ENCODE measurements around the gene RPL12. TPM values are rescaled to one million over a fixed set of nuclear protein-coding genes. Genes with fewer than 3 reads are reported as not detected.
A peak's percentile ranks its signal among the peaks of the same experiment; 100 is the strongest.

RPL12 gene
- total and polyA plus RNA-seq, 10 donors: 1,013 to 9,017 (median 1,657) TPM

GRCh38 chr9:127405344-127406125 is 45.7 kb downstream of the RPL12 start:
- no peak overlapping the region for H3K27ac ChIP-seq
- WGBS, 5 donors: 77 to 90% (median 86%) methylated on average over 9 to 20 of the region's 20 CpGs
- peaks cover 0 to 72% (median 15%) of the 10 kb centered on the region in 6 donors for H3K36me3 ChIP-seq
- H3K9me3 ChIP-seq: no peaks in the 10 kb centered on the region
- intact Hi-C loops (cut with DNase I; ENCODE audit: low total_unique reads): no loop called here
- H3K4me1 ChIP-seq: peaks cover 0 to 2% (median 0%) of the 10 kb centered on the region in 6 donors
- TF ChIP-seq CTCF (IDR thresholded peaks at IDR 0.05 in 8 of 11, conservative IDR thresholded peaks at IDR 0.05 in 3 of 11): no peak
- TF ChIP-seq POLR2AphosphoS5 (IDR thresholded peaks at IDR 0.05): no peak
- no peak for TF ChIP-seq POLR2A (IDR thresholded peaks at IDR 0.05)
- no peaks in the 10 kb centered on the region for H3K27me3 ChIP-seq (replicated peaks in 1 of 7)
- no peak overlapping the region for H3K4me3 ChIP-seq
- peak; percentile 68 for DNase-seq

GRCh38 chr9:127404631-127405030 is 46.6 kb downstream of the RPL12 start:
- H3K36me3 ChIP-seq: peaks cover 0 to 81% (median 15%) of the 10 kb centered on the region in 6 donors
- peak; percentile 60 for DNase-seq

GRCh38 chr9:127403507-127404192 is 47.6 kb downstream of the RPL12 start:
- Histone ChIP-seq H3K27ac (no peak overlapping the region), H3K9me3 (no peaks in the 10 kb centered on the region), H3K27me3 (replicated peaks in 1 of 7) (peaks cover 0 to 5% (median 0%) of the 10 kb centered on the region in 7 donors), H3K4me1 (peaks cover 0 to 9% (median 3%) of the 10 kb centered on the region in 6 donors), H3K4me3 (no peak overlapping the region), H3K36me3 (peaks cover 0 to 81% (median 15%) of the 10 kb centered on the region in 6 donors)
- intact Hi-C loops (cut with DNase I; ENCODE audit: low total_unique reads): no loop called here
- peak; percentile 58 for DNase-seq
- TF ChIP-seq CTCF (IDR thresholded peaks at IDR 0.05 in 8 of 11, conservative IDR thresholded peaks at IDR 0.05 in 3 of 11) (no peak), POLR2A (IDR thresholded peaks at IDR 0.05) (no peak), POLR2AphosphoS5 (IDR thresholded peaks at IDR 0.05) (no peak)
- 86 to 98% (median 92%) methylated on average over 12 to 22 of the region's 22 CpGs for WGBS, 5 donors

More at GRCh38 chr9:127404631-127405030, 46.6 kb downstream of the RPL12 start:
- WGBS, 5 donors: 92 to 95% (median 95%) methylated on average over 13 to 23 of the region's 23 CpGs
- Histone ChIP-seq H3K4me1 (no peaks in the 10 kb centered on the region), H3K4me3 (no peak overlapping the region), H3K9me3 (no peaks in the 10 kb centered on the region), H3K27me3 (replicated peaks in 1 of 7) (no peaks in the 10 kb centered on the region), H3K27ac (no peak overlapping the region)
- intact Hi-C loops (cut with DNase I; ENCODE audit: low total_unique reads): no loop called here
- TF ChIP-seq POLR2AphosphoS5 (IDR thresholded peaks at IDR 0.05): peak in 1 of 3 donors; percentile 6
- no peak for TF ChIP-seq POLR2A (IDR thresholded peaks at IDR 0.05)

- TF ChIP-seq POLR2A (IDR thresholded peaks at IDR 0.05) (no peak), CTCF (IDR thresholded peaks at IDR 0.05 in 8 of 11, conservative IDR thresholded peaks at IDR 0.05 in 3 of 11) (no peak), POLR2AphosphoS5 (IDR thresholded peaks at IDR 0.05) (no peak)
- WGBS, 5 donors: 60 to 70% (median 66%) methylated on average over 6 to 18 of the region's 18 CpGs
Measured at GRCh38 chr9:127402401-127403090, 48.7 kb downstream of the RPL12 start.

More at GRCh38 chr9:127402401-127403090, 48.7 kb downstream of the RPL12 start:
- H3K4me1 ChIP-seq: peaks cover 6 to 20% (median 14%) of the 10 kb centered on the region in 6 donors
- H3K9me3 ChIP-seq: no peaks in the 10 kb centered on the region
- intact Hi-C loops (cut with DNase I; ENCODE audit: low total_unique reads): no loop called here
- H3K27me3 ChIP-seq (replicated peaks in 1 of 7): peaks cover 0 to 16% (median 0%) of the 10 kb centered on the region in 7 donors
- no peak overlapping the region for H3K27ac ChIP-seq
- H3K36me3 ChIP-seq: peaks cover 0 to 76% (median 15%) of the 10 kb centered on the region in 6 donors
- H3K4me3 ChIP-seq: no peak overlapping the region
- peak; percentile 65 for DNase-seq
